Activated naive CD4-positive, alpha-beta T cell treated with anti-CD3 and anti-CD28 coated beads, Interleukin-2, amount 50 U/mL, for 16 hours (primary cell): ENCODE measurements around the gene ETF1.

Experiments used
- DNase-seq: peaks from one replicate; pipeline ENCODE4 v3.0.0-alpha.2; 2020

The ETF1 gene

DNA sequence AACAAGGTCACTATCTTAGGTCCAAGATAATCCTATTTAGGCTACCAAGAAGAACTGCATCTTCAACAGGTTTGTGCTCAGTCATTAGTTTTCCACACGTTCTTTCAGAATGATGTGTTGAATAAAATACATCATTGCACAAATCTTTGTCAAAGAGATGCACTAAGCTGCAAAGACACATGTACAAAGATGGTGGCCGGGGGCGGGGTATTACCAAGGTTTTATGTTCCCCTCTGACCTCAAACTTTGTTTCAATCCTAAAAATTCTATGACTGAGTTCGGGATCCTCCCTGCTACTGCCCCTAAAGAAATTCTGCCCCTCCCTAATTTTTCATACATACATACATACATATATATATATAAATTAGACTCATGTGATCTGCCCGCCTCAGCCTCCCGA is 17.9 kb upstream of the ETF1 start:
- DNase-seq: no peak

DNA sequence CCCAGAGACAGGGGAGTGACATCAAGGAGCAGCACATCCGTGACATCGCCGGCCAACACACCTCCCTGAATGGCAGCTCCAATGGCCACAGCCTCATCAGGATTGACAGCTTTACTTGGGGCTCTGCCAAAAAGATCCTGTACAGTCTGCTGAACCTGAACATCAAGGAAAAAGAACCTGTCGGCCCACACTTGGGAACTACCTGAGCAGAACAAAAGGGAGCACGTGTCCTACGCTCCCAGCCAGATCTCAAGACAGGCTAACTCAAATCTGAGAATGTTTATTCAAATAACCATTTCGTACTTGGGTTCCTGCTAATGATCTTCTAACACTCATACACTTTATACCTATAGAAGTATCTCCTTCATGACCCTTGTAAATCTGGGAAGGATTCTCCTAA is 16.9 kb upstream of the ETF1 start:
- DNase-seq: no peak

DNA sequence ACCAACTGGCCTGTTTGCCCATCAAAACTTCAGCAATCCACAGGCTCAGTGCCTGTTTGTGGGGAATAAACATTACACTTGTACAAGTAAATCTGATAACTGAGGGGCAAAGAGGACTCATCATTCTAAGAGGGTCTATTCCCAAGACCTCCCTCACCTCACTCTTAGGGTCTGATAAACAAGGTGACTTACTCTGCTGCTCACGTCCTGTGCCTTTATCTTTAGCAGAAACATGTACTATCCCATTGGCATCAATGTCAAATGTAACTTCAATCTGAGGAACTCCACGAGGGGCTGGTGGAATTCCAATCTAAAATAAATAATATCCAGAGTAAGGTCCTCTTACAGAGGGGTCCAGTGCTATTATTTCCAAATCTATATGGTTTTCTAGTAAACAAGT is 14.6 kb upstream of the ETF1 start:
- DNase-seq: no peak

DNA sequence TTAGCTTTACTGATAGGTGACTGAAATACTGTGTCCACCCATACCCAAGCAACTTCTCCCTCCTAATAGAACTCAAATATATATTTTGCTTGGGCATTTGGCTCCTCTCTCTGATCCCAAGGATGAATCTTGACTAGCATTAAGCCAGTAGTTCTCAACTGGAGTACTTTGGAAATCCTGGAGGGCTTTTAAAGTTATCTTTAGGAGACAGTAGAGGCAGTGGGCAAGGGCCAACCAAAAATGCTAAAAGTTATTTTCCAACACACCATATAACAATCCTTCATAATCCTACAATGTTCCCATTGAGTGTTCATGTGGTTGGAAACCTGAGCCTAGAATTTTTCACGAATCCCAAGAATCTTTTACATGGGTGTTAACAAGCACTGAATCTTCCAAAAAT is 11.1 kb upstream of the ETF1 start:
- no peak for DNase-seq

DNA sequence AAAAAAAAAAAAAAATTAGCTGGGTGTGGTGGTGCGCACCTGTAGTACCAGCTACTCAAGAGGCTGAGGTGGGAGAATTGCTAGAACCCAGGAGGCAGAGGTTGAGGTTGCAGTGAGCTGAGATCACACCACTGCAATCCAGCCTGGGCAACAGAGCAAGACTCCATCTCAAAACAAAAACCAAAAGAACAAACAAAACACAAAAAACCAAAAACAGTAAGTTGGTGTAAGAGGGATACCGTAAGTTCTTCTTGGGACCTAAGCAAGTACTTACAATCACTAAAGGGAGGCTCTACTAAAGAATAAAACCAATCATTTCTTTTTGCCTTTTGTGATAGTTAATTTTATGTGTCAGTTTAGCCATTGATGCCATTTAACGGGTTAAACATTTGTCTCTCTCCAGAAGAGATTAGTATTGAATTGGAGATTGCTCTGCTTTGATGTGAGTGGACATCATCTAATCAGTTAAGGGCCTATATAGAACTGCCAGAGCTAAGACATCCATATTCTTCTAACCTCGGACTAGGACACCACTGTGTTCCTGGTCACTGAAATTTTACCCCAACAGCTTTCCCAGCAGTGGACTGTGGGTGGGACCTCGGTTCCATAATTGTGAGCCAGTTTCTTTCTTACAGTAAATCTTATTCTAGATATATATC is 10.5 kb upstream of the ETF1 start:
- no peak for DNase-seq

DNA sequence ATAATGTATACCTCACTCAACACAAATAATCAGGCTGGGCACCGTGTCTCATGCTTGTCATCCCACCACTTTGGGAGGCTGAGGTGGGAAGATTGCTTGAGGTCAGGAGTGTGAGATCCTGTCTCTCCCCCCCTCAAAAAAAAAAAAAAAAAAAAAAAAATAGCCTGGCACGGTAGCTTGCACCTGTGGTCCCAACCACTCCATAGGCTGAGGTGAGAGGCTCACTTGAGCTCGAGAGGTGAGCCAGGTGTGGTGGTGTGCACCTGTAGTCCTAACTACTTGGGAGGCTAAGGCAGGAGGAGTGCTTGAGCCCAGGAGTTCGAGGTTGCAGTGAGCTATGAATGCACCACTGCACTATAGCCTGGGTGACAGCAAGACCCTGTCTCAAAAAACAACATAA is 9.6 kb upstream of the ETF1 start:
- no peak for DNase-seq

DNA sequence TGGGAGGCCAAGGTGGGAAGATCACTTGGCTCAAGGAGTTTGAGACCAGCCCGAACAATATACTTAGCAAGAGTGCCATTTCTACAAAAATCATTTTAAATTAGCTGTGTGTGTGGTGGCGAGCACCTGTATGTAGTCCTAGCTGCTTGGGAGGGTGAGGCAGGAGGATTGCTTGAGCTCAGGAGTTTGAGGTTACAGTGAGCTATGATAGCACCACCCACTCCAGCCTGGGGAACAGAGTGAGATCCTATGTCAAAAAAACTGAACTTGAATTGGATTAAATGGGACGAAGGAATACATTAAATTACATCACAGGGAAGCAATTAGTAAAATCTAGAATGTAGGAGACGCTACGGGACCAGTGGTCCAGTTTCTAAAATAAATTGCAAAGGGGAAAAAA is 6.4 kb upstream of the ETF1 start:
- DNase-seq: no peak

DNA sequence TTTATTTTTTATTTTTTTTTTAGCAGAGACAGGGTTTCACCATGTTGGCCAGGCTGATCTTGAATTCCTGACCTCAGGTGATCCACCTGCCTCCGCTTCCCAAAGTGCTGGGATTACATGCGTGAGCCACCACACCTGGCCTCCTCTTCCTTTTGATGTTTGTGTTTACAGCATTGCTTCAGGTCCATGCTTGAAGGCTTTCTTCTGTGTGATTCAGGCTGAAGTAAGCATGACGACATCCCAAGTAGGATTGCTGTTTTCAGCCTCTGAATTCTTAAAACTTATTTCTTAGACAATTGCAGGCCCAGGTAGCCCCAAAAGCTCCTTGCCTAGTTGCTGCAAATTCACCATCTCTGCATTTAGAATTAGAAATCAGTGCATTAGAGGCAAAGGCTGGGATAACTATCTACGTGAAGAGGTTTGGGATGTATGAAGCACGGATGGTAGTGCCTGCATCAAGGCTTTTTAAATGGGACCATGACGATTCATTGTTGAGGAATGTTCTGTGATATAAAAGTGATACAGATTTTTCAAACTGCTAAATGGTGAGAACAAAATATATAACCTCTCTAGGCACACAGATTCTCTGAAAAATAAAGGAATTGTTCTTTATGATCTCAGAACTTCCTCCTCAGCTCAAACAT is 3.0 kb upstream of the ETF1 start:
- DNase-seq: no peak

DNA sequence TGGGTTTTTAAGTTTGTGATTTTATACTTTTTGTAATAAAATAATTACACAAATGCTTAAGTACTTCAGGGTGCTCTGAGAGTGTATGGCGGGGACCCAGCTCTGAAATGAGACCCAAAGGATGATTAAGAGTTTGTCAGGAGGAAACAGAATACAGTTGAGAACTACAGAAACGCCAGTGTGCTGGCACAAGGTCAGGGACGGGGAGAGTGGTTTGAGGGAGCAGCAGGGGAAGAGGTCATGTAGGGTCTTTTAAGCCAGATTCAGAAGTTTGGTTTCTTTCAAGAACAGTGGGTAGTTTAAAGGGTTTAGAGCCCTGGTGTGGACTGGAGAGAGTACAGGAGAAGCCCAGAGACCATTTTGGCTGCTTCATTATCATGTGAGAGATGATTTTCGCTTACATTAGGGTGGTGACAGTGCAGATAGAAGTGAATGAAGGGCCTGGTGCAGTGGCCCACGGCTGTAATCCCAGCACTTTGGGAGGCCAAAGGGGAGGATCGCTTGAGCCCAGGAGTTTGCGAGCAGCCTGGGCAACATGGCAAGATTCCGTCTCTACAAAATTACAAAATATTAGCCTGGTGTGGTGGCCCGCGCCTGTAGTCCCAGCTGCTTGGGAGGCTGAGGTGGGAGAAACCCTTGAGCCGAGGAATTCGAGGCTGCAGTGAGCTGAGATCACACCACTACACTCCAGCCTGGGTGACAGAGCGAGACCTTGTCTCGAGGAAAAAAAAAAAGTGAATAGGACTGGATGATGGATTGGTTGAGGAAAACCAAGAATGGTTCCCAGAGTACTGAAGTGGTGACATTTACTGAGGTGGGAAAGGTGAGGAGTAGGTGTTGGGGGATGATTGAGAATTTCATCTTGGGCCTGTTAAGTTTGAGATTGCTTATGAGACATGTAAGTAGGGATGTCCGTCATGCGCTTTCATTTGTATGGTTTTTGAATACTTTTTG is 1.4 kb upstream of the ETF1 start:
- DNase-seq: peak; percentile 22

DNA sequence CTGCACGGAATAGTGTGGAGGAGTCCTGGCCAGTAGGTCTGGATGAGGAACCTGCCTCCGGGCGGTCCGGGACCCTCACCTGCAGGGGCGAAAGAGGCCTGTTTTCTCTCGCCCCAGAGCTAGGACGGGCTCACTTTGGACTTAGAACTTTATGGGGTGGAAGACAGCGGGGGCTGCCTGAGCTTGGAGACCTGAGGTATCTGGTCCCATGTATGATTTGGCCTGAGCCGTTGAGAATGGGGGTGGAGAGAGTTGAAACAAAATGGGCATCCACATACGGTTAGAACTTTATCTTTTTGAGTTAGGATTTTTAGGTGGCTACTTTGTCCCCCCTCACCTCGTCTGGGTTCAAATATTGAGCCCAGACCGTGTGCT is 681 bp upstream of the ETF1 start:
- no peak for DNase-seq

DNA sequence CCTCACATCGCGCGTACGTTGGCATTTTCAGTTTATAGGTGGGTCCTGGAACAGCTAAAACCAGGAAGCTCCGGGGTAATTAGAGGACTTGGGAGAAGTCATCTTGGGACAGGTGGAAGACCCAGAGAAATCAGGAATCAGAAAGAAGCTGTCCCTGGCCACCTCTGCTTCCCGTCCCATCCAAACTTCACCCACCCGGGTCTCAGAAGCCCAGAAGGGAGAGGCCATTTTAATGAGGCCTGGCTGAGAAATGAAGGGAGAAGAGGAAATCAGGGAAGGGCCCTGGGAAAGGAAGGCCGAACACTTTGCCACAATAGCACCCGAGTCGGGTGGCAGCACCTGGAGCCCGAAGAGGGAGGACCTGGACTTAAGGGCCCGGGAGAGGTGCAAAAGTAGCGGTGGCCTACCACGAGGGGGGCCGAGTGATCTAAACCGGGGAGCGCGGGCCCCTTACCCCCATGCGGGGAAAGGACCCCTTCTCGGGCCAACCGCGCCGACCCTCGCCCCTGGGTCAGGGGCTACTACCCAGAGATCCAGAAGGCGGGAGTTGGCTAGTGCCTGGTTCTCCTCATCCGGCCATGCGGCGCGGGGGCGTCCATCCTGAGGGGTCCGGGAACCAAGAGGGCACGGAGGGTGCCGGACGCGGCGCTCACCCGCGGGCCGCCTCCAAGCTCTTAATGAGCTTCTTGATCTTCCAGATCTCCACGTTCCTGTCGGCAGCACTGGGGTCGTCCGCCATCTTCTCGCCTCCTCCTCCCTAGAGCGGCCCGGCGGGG is 668 bp downstream of the ETF1 start:
- no peak for DNase-seq

DNA sequence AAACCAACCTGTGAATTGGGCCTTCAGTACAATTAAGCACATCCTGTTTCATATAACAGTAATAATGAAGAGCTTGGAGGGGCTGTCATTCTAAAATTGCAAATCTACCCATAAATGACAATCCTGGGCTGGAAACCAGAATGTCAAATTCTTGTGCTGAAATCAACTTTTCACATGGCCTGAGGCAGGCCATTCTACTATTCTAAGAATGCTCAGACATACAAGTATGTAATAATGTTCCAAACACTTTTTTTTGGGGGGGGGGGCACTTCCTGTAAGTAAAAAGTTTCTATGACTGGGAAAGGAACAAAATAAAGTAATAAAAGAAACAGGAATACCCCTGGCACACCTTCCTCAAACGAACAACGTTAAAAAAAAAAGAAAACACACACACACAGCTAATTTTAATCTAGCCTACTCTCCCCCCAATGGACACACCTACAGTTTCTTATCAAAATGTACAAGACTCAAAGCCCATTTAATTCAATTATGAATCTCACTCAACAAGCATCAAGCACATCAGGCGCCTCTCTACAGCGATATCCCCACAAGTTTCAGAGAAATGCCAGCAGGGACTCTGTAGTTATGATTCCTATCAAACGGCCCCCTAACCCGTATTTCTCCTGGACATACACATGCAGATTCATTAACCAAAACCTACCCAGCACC is 1.4 kb downstream of the ETF1 start:
- no peak for DNase-seq

DNA sequence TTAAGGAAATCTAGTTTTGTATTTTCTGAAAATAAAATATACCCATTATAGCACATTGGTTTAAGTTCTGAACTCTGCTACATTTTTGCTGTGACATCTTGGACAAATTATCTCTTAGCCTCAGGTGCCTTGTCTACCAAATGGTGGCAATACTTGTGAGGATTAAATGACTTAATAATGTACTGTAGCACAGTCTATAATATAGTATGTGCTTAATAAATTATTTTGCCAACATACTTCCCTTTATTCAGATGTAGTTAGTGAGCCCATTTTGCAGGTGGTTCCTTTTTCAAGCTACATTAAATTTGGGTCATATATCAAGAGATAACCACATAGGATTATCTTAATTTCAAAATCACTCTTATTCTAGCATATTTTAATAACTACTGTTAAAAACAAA is 3.2 kb downstream of the ETF1 start:
- no peak for DNase-seq

DNA sequence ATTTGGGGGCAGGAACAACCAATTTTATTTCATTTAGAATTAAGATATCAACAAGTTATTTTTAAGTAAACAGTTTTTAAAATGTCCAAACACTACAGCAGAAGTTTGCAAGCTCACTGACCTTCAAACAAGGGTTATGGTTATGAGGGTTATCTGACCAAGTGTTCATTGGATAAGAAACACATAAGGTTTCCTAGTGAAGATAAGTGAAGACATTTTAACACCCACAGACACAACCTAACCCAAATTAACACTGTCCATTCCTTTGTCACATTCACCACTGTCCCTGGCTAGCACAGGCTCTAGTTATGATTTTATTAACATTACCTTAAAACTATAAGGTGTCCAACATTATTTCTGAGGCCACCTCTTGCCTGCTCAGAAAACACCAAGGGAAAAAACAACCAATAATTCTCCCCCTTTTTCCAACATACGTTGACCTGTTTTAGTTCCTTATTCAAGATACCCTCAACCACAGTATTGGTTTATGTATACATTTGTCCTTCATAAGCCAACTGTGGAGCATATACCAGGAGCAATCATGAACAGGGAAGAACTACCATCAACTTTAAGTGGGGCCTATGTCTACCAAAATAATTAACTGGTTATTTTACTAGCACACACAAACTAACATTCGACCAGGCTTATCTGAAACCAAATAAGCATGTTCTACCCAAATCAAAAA is 4.0 kb downstream of the ETF1 start:
- DNase-seq: no peak

DNA sequence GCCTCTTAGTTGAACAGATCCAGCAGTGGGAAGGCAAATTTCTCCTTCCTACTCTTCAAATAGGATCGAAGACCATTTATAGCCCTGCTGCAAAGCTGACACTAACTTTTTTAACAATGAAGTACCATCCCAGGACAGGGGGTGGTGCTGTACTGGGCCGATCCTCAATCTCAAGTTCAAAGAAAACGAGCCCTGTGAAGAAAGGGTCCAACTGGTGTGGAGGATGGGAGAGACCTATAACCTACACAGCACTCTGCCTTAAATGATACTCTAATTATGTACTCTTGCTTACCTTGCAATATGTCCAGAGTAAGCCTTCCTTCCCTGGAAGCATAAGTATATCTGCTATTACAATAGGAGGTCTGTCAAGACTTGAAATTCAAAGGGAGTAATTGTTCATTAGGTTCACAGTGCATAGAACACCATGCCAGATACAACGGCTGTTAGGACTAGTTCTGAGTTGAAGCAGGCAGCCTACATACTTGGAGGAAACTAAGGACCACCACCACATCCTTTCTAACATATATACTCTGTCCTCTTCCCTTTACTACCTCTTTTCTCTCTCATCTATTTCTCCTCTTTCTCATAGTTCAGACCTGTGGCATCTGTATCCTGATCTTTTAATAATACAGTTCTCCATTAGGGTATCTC is 6.2 kb downstream of the ETF1 start:
- DNase-seq: no peak

DNA sequence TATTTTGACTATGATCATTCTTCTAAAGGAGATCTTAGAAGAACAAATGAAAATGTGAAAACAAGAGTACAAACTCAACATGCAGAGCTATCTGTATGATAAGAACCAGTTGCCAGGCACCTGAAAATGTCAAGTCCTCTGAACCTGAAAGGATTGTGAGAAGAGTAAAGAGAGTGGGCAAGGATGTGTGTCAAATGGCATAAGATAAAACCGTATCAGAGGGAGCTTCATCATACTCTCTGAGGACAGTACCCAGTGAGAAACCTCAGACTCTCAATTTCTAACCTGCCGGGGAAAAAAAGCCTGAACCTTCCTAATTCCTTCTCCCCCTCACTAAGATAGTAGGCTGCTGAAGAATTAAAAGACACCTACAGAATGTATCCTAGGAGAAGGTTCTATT is 6.8 kb downstream of the ETF1 start:
- no peak for DNase-seq

DNA sequence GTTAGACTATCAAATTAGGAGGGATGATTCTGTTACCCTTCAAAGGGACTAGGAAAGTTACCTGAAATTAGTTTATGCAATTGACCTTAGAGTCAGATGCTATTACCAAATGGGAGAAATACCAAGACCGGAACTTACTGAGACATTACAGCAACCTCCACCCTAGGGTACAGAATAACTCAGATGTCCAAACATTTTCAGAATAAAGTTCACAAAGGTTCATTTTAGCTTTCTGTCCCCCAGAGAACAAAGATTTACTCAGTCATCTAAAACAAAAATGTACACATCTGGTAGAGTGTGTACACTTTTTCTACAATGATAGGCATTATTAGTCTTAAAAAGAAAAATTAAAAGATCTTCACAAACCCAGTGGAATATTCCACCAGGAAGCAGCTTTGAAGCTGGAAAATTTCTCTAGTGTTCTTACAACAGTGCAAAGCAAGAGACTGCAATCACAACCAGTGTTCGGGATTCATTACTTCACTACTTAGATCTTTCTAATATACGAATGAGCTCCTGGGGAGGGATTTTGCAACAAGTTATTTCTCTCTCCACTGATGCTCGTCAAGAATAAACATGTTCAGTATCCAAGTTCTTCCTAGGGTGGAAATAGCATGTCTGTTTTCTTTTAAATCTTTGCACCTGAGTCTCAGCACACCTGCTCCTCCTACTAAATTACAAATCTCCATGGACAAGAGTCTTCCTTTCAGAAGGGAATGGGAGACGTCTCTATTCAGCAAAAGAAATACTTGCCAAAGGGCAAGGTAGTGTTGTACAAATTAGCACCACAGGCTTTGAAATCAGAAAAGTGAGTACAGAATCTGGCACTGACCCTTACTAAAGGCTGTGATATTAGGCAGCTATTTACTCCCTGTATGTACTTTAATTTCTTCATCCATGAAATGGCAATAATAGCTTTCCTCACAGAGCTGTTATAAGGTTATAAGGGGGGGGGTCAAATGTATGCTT is 8.8 kb downstream of the ETF1 start:
- DNase-seq: no peak

DNA sequence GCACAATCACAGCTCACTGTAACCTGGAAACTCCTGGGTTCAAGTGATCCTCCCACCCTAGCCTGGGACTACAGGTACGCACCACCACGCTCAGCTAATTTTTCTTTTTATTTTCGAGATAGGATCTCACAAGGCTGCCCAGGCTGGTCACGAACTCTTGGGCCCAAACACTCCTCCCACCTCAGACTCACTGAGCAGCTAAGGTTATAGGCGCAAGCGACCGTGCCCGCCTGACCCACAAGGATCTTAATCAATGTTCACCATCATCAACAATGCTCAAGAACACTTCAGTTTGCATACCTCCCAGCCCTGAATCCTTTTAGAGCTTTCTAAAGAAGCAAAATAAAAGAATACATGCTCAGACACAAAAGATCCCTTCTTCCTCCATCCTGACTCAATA is 13.2 kb downstream of the ETF1 start:
- no peak for DNase-seq

DNA sequence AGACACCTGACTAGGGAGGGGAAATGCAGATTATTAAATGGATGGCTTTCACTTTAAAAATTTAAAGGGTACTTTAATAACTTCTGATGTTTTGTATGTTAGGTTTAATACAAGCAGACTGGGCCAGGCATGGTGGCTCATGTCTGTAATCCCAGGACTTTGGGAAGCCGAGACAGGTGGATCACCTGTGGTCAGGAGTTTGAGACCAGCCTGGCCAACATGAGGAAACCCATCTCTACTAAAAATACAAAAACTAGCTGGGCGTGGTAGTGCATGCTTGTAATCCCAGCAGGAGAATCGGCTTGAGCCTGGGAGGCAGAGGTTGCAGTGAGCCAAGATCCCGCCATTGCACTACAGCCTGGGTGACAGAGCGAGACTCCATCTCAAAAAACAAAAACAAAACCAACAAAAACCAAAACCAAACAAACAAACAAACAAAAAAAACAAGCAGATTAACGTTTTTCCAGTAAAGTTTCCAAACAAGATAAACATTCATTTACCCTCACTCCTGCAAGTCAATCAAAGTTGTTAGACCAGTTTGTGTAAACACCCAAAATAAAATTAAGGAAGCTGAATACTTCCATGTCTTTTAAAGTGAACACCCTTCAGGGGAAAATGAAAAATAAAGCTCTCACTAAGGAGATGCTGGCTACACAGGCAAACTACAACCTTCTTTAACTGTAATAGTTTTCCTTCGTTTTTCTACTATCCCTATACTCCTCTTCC is 14.1 kb downstream of the ETF1 start:
- no peak for DNase-seq

DNA sequence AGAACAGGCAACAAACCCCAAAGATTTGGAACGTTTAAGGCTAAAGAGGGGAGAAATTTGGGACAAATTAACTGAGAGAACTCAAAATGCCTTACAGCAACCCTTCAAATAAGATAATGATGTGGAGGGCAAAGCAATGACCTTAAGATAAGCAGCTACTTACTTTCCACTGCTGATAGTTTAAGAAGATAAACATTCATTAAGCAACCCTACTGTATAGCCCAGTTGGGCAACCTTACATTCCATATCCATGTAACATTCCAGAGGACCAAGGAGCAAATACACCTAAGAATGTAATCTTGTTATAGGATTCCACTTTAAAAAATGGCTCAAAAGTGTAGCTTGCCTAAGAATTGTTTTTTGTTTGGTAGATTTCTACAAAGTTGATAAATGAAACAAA is 14.8 kb downstream of the ETF1 start:
- no peak for DNase-seq
